ENCODE measurements around the gene RIPOR3.
"Not testable (repeated sequence)": the region's sequence is repeated elsewhere in the genome, so short reads cannot be mapped to it uniquely, and the experiment has no call there.

Gene RIPOR3

GRCh38 chr20:50569864-50570836 lies 121.2 kb downstream of the RIPOR3 start:
- no peak for DNase-seq

- not testable (repeated sequence) for DNase-seq
These were observed 121.9 kb downstream of the RIPOR3 start for GRCh38 chr20:50569487-50569863.

GRCh38 chr20:50568549-50568942 lies 122.8 kb downstream of the RIPOR3 start:
- DNase-seq = no peak

GRCh38 chr20:50567860-50568548 lies 123.3 kb downstream of the RIPOR3 start:
- DNase-seq = no peak

GRCh38 chr20:50565871-50566270 lies 125.5 kb downstream of the RIPOR3 start:
- no peak for DNase-seq

GRCh38 chr20:50565383-50565782 lies 126.0 kb downstream of the RIPOR3 start:
- no peak for DNase-seq

- no peak for DNase-seq
These were observed 128.0 kb downstream of the RIPOR3 start for GRCh38 chr20:50563133-50563944.

GRCh38 chr20:50562262-50562701 lies 129.1 kb downstream of the RIPOR3 start:
- no peak for DNase-seq

- DNase-seq = no peak
These were observed 129.8 kb downstream of the RIPOR3 start for GRCh38 chr20:50561379-50562078.

- no peak for DNase-seq
These were observed 130.5 kb downstream of the RIPOR3 start for GRCh38 chr20:50560867-50561266.

- DNase-seq = no peak
These were observed 131.3 kb downstream of the RIPOR3 start for GRCh38 chr20:50559856-50560638.

- no peak for DNase-seq
These were observed 132.2 kb downstream of the RIPOR3 start for GRCh38 chr20:50559149-50559548.

- no peak for DNase-seq
These were observed 132.8 kb downstream of the RIPOR3 start for GRCh38 chr20:50558483-50558925.

- no peak for DNase-seq
These were observed 133.7 kb downstream of the RIPOR3 start for GRCh38 chr20:50557549-50558134.

- no peak for DNase-seq
These were observed 135.7 kb downstream of the RIPOR3 start for GRCh38 chr20:50555662-50556061.

GRCh38 chr20:50554694-50555579 lies 136.4 kb downstream of the RIPOR3 start:
- no peak for DNase-seq

- DNase-seq = no peak
These were observed 138.4 kb downstream of the RIPOR3 start for GRCh38 chr20:50552979-50553378.

- DNase-seq = no peak
These were observed 140.1 kb downstream of the RIPOR3 start for GRCh38 chr20:50551288-50551687.

GRCh38 chr20:50550531-50550930 lies 140.8 kb downstream of the RIPOR3 start:
- DNase-seq = no peak

- DNase-seq = no peak
These were observed 142.9 kb downstream of the RIPOR3 start for GRCh38 chr20:50548396-50548795.
